Measurements from ENCODE around the gene AOAH.

Gene AOAH

GRCh38 chr7:36625247-36625646 lies 99.0 kb downstream of the AOAH start:
- DNase-seq = no peak

DNA sequence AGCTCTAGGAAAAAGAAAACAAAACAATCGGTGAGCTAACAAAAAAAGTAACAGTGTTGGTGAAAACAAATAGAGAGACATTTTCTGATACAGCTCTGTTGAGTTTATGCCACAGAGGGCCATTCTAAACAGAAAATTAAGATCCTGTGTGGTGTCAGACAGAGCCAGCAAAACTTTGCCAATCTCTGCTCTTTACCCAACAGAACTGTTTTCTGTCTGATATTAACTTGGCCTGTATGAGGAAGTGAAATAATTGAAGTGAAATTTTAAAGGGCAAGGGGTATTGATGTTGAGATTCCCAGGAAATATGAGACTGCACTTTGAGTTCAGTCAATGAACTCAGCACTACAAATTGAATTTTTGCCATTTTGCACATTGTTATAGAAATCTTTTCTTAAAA lies 101.0 kb downstream of the AOAH start:
- no peak for DNase-seq

GRCh38 chr7:36621396-36621795 lies 102.9 kb downstream of the AOAH start:
- DNase-seq = no peak

- no peak for DNase-seq
These were observed 104.1 kb downstream of the AOAH start for GRCh38 chr7:36620166-36620708.

DNA sequence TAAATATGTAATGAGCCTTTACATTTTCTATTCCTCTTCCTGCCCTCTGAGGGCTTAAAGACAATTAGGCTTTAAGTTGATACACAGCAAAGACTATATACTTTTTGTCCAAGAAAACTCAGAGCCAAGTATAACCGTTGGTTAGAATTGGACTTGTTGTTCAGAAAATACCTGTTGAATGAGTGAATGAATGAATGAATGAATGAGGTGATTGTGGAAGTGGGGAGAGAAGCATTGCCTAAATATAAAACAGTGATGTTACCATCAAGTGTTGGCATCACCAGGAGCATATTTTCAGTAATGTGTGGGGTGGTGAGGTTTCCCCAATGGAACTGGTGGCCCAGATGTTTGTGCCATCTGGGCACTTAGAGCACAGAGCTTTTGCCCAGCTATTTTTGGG lies 106.9 kb downstream of the AOAH start:
- DNase-seq = no peak

DNA sequence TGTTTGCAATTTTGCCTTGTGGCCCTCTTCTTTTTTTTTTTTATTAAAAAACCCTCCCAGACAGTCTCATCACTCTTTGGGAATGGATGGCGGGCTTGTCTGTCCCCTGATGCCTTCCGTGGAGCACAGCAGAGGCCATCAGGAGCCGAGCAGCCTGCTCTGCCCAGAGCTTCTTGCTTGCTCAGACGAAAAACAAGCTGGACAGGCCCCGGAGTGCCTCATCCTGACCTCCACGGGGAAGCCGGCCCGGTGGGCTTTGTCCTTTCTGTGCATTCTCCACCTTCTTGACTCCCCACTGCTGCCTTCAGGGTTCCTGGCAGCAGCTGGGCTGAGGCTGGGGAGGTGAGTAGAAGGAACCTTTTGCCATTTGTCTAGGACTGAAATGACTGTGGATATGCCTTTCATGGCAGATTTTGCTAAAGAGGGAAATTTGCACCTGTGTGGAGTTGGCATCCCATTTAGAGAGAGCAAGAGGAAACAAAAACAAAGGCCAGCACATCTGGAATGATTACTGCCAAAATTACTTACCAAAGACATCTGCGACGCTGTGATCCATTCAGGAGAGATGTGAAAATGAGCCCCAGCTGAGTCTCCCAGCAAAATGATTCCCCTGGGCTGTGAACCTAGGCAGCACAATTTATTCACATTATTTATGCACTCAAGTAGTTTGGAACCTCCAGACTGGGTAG lies 108.3 kb downstream of the AOAH start:
- no peak for DNase-seq

- DNase-seq = no peak
These were observed 109.3 kb downstream of the AOAH start for GRCh38 chr7:36614959-36615358.

DNA sequence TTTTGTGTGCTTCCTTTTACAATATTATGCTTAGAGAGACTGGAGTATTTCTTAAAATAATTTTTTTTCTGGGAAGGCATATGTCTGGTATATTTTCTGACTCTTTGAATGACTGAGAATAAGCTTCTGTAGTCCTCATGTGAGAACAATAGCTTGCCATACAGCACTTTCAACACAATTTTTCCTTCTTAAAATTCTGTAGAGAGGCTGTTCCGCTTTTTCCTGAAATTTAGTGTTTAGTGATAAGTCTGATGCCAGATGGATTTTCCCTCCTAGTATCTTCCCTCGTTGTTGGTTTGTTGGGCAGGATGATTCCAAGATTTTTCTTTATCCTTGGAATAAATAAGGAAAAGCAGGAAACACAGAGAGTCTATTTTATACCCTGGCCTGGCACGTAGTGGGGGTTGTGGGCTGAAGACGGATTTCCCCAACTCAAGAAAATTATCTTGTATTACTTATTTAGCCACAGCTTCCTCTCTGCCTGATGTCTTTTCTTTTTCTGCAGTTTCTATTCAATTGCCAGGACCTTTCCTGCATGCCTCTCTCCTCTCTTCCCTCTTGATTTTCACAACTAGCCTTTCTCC lies 111.2 kb downstream of the AOAH start:
- DNase-seq = no peak

GRCh38 chr7:36611703-36612102 lies 112.6 kb downstream of the AOAH start:
- no peak for DNase-seq

DNA sequence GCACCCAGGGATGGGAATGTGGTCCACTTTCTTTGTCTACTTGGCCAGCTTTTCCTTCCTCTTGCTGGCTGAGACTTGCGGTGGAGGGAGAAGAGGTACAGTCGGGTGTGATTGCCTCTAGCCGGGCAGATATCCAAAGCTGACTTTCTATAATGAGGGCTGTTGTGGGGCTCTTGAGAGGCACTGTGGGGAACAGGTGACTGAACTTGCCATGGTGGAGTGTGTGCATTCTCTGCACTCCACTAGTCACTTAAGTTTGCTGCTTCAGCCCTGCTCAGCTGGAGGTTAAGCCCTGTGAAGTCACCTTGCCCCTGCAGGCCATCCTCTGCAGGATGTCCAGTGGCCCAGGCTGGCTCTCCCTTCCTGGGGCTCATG lies 116.6 kb downstream of the AOAH start:
- DNase-seq = no peak

DNA sequence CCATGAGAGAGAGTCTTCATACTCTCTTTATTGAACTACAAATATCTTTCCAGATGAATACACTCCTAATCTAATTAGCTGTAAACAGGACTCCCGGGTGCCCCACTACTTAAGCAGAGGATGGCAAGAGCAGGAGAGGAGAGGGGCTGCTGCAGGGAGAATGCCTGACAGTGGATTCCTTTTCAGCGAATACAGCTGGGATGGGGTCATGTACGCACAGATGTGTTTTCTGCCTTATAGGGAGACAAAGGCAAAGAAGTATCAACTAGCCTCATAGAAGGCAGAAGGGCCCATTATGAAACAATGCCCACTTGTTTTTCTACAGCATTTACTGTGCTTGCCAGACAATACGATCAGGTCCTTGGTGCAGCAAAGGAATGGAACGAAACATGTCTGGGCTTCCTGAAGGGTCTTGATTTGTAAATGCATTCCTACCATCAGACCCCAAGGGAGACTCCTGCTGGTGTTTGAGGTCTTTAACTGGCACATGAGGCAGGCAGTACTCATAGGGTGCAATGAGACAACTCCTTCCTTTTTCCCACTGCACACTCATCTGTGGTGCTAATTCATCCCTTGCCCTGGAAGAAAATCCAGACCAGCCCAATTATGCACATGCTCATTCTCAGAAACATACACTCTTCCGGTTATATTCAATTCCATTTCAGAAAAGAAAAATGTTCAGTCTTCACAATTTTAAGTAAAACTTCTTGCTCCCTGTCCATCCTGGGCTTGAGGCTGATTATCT lies 117.1 kb downstream of the AOAH start:
- no peak for DNase-seq

GRCh38 chr7:36606153-36606975 lies 117.9 kb downstream of the AOAH start:
- no peak for DNase-seq

DNA sequence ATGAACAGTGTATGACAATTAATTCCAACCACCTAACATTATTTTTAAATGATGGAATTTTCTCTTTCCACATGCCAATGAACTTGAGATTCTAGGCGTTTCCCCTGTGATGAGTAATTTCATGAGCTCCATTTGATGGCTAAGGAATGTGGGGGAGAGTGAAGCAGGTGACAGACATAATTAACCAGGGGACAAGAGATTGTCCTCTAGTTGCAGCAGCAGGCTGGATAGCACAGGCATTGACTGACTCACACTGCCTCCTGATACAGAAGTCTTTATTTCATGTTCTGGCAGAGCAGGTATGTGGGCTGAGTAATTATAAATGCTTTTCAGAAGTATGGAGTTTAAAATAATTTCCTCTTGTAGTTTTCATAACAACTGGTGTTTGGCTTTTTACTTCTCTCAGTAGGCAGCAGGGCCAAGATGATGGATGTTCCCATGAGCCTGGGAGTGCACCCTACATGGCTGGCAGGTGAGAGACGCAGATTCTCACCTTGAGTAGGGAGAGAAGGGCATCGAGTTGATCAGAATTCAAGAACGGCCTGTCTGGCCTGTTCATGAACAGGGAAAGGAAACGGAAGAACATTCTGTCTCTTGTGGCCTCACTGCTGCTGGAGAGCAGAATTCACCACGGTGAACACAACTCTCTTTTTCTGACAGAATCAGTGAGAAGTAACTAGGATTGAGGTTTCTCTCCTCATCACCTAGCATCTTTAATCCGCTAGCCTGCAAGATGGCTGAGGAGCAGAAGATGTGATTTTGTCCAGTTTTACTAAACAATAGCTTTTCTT lies 118.8 kb downstream of the AOAH start:
- DNase-seq = no peak

GRCh38 chr7:36604806-36605205 lies 119.5 kb downstream of the AOAH start:
- no peak for DNase-seq

GRCh38 chr7:36602934-36603887 lies 121.1 kb downstream of the AOAH start:
- DNase-seq = no peak

DNA sequence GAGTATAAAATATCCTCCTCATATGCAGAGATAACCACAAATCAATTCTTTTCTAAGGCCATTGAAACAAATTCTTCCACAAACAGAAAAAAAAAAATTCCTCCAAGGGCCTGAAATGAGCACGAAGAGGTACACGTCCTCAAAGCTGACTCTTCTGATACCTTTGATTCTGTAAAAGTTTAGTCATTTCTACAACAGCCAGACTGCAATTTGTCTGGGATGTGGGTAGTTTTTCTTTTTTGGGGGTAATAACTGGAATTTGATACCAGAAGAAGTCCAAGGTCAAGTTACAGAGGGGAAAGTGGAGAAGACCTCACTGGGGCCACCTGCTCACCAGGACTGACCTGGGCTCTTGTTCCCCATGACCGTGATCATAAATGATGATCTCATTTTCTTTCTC lies 121.8 kb downstream of the AOAH start:
- DNase-seq = no peak

GRCh38 chr7:36601601-36602000 lies 122.7 kb downstream of the AOAH start:
- DNase-seq = no peak

- DNase-seq = peak; percentile 50
These were observed 123.3 kb downstream of the AOAH start for GRCh38 chr7:36600869-36601530.

- DNase-seq = peak; percentile 28
These were observed 124.0 kb downstream of the AOAH start for GRCh38 chr7:36600314-36600682.

DNA sequence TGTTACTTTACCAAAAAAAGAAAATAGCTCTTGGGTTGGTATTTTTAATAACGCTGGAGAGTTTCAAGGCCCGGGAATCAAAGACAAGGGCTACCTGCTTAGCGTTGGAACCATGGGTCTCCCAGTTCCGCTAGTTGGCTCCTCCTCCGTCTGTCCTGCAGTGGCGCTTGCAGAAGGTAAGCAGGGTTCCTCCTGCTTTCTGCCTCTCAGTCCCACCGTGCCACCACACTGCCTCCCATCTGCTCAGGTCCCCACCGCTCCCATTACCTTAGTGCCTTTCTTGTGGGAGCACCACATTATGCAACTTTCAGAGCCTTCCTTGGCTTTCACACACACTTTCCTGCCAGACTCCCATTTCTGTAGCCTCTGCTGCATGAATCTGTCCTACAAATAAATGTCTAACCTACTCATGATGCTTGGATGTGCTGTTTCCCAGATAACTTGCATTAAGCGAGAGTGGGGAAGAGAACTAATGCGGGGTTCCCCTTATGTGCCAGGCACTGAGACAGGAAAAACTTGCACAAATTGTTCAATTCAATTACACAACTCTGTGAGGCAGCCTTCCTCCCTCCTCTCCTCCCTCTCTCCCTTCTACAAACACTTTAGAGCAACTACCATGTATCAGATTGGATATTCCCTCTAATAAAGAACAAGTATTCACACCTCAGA lies 124.5 kb downstream of the AOAH start:
- DNase-seq = no peak
